Activated T-helper 17 cell treated with anti-CD3 and anti-CD28 coated beads, Interleukin-2, amount 50 U/mL, for 72 hours (primary cell): Measurements from ENCODE around the gene TMEM41B. TPM values are rescaled to one million over a fixed set of nuclear protein-coding genes. Genes with fewer than 3 reads are reported as not detected.
A peak's percentile ranks its signal among the peaks of the same experiment; 100 is the strongest.
"Not testable (repeated sequence)": the region's sequence is repeated elsewhere in the genome, so short reads cannot be mapped to it uniquely, and the experiment has no call there.

Experiments used
- ATAC-seq: fragments of 150-1000 bp; cut with Tn5 transposase; replicated peaks from 2 replicates; pipeline ENCODE4 v1.10.0; 2021; ENCODE audit warnings: mild to moderate bottlenecking, moderate library complexity
- H3K27ac Mint-ChIP-seq: one replicate; pipeline ENCODE4 v1.8.0; 2022; ENCODE audit warnings: mixed read lengths
- H3K27me3 Mint-ChIP-seq: one replicate; pipeline ENCODE4 v1.8.0; 2022; ENCODE audit warnings: mixed read lengths
- H3K36me3 Mint-ChIP-seq: one replicate; pipeline ENCODE4 v1.8.0; 2022; ENCODE audit warnings: low read depth, mild to moderate bottlenecking, mixed read lengths
- H3K4me1 Mint-ChIP-seq: one replicate; pipeline ENCODE4 v1.8.0; 2022; ENCODE audit warnings: mixed read lengths
- H3K4me3 Mint-ChIP-seq: one replicate; pipeline ENCODE4 v1.8.0; 2022; ENCODE audit warnings: mild to moderate bottlenecking, mixed read lengths
- H3K9me3 Mint-ChIP-seq: one replicate; pipeline ENCODE4 v1.8.0; 2022; ENCODE audit warnings: mixed read lengths
- total RNA-seq, 2 donors: library from RNA; stranded (reverse); gene quantifications; one replicate each; pipeline ENCODE4 v1.2.3, GENCODE V29; 2022

TMEM41B gene
- total RNA-seq, 2 donors from 2014 or later = 24.2 to 33.5 TPM

- H3K4me3 Mint-ChIP-seq, ATAC-seq, H3K4me1 Mint-ChIP-seq, H3K9me3 Mint-ChIP-seq, H3K27ac Mint-ChIP-seq, H3K36me3 Mint-ChIP-seq: not testable (repeated sequence)
- H3K27me3 Mint-ChIP-seq = peaks cover 14% of the 10 kb centered on the region
Measured at GRCh38 chr11:9318442-9319376, 4.3 kb upstream of the TMEM41B start.

GRCh38 chr11:9316334-9316733, 1.9 kb upstream of the TMEM41B start:
- no peak for ATAC-seq
- Mint-ChIP-seq H3K4me3 (no peak overlapping the region), H3K27me3 (peaks cover 14% of the 10 kb centered on the region), H3K4me1 (peaks cover 24% of the 10 kb centered on the region), H3K36me3 (peaks cover 6% of the 10 kb centered on the region), H3K27ac (no peak overlapping the region), H3K9me3 (no peaks in the 10 kb centered on the region)

GRCh38 chr11:9315078-9315688, 790 bp upstream of the TMEM41B start:
- Mint-ChIP-seq H3K27me3 (peaks cover 8% of the 10 kb centered on the region), H3K36me3 (peaks cover 6% of the 10 kb centered on the region), H3K9me3 (no peaks in the 10 kb centered on the region), H3K27ac (peak overlapping the region; percentile 97), H3K4me3 (peak overlapping the region; percentile 88), H3K4me1 (peaks cover 31% of the 10 kb centered on the region)
- ATAC-seq = no peak

GRCh38 chr11:9313648-9314290, 624 bp downstream of the TMEM41B start:
- peak overlapping the region; percentile 97 for H3K27ac Mint-ChIP-seq
- H3K4me1 Mint-ChIP-seq = peaks cover 26% of the 10 kb centered on the region
- peaks cover 6% of the 10 kb centered on the region for H3K36me3 Mint-ChIP-seq
- ATAC-seq = peak; percentile 11
- H3K4me3 Mint-ChIP-seq = peak overlapping the region; percentile 88
- peaks cover 4% of the 10 kb centered on the region for H3K27me3 Mint-ChIP-seq
- H3K9me3 Mint-ChIP-seq = no peaks in the 10 kb centered on the region

- Mint-ChIP-seq H3K4me1 (peaks cover 35% of the 10 kb centered on the region), H3K4me3 (no peak overlapping the region), H3K36me3 (peaks cover 6% of the 10 kb centered on the region), H3K9me3 (no peaks in the 10 kb centered on the region), H3K27me3 (no peaks in the 10 kb centered on the region), H3K27ac (no peak overlapping the region)
- ATAC-seq = no peak
Measured at GRCh38 chr11:9310485-9311090, 3.8 kb downstream of the TMEM41B start.

GRCh38 chr11:9304178-9304577, 10.2 kb downstream of the TMEM41B start:
- ATAC-seq = no peak
- peaks cover 9% of the 10 kb centered on the region for H3K4me1 Mint-ChIP-seq
- no peaks in the 10 kb centered on the region for H3K9me3 Mint-ChIP-seq
- H3K4me3 Mint-ChIP-seq = no peak overlapping the region
- H3K36me3 Mint-ChIP-seq = no peaks in the 10 kb centered on the region
- H3K27me3 Mint-ChIP-seq = no peaks in the 10 kb centered on the region
- no peak overlapping the region for H3K27ac Mint-ChIP-seq

GRCh38 chr11:9302448-9302847, 11.9 kb downstream of the TMEM41B start:
- H3K27me3 Mint-ChIP-seq = no peaks in the 10 kb centered on the region
- peaks cover 6% of the 10 kb centered on the region for H3K4me1 Mint-ChIP-seq
- H3K27ac Mint-ChIP-seq = no peak overlapping the region
- peaks cover 13% of the 10 kb centered on the region for H3K36me3 Mint-ChIP-seq
- ATAC-seq = no peak
- no peaks in the 10 kb centered on the region for H3K9me3 Mint-ChIP-seq
- H3K4me3 Mint-ChIP-seq = no peak overlapping the region

GRCh38 chr11:9301720-9302119, 12.7 kb downstream of the TMEM41B start:
- Mint-ChIP-seq H3K27ac (no peak overlapping the region), H3K9me3 (no peaks in the 10 kb centered on the region), H3K27me3 (no peaks in the 10 kb centered on the region), H3K36me3 (peaks cover 18% of the 10 kb centered on the region), H3K4me3 (no peak overlapping the region), H3K4me1 (peaks cover 2% of the 10 kb centered on the region)
- ATAC-seq = no peak

- Mint-ChIP-seq H3K27me3 (no peaks in the 10 kb centered on the region), H3K4me1 (peaks cover 8% of the 10 kb centered on the region), H3K27ac (no peak overlapping the region), H3K9me3 (no peaks in the 10 kb centered on the region), H3K36me3 (peaks cover 36% of the 10 kb centered on the region), H3K4me3 (no peak overlapping the region)
- ATAC-seq = no peak
Measured at GRCh38 chr11:9293646-9294045, 20.7 kb downstream of the TMEM41B start.

- Mint-ChIP-seq H3K4me3 (no peak overlapping the region), H3K36me3 (peaks cover 47% of the 10 kb centered on the region), H3K9me3 (no peaks in the 10 kb centered on the region), H3K27me3 (no peaks in the 10 kb centered on the region), H3K4me1 (peaks cover 10% of the 10 kb centered on the region), H3K27ac (no peak overlapping the region)
- no peak for ATAC-seq
Measured at GRCh38 chr11:9285850-9286587, 28.4 kb downstream of the TMEM41B start.

GRCh38 chr11:9280655-9281301, 33.6 kb downstream of the TMEM41B start:
- peak; percentile 90 for ATAC-seq
- H3K27ac Mint-ChIP-seq = peak overlapping the region; percentile 48
- no peaks in the 10 kb centered on the region for H3K9me3 Mint-ChIP-seq
- peak overlapping the region; percentile 41 for H3K4me3 Mint-ChIP-seq
- peaks cover 7% of the 10 kb centered on the region for H3K4me1 Mint-ChIP-seq
- H3K36me3 Mint-ChIP-seq = peaks cover 37% of the 10 kb centered on the region
- no peaks in the 10 kb centered on the region for H3K27me3 Mint-ChIP-seq

GRCh38 chr11:9277176-9277575, 37.2 kb downstream of the TMEM41B start:
- Mint-ChIP-seq H3K27ac (no peak overlapping the region), H3K9me3 (no peaks in the 10 kb centered on the region), H3K4me3 (no peak overlapping the region), H3K36me3 (peaks cover 13% of the 10 kb centered on the region), H3K27me3 (peaks cover 4% of the 10 kb centered on the region), H3K4me1 (peaks cover 7% of the 10 kb centered on the region)
- ATAC-seq = no peak

- Mint-ChIP-seq H3K27ac (no peak overlapping the region), H3K4me3 (no peak overlapping the region), H3K36me3 (peaks cover 12% of the 10 kb centered on the region), H3K9me3 (no peaks in the 10 kb centered on the region), H3K4me1 (peaks cover 7% of the 10 kb centered on the region), H3K27me3 (peaks cover 4% of the 10 kb centered on the region)
- ATAC-seq = no peak
Measured at GRCh38 chr11:9276571-9276970, 37.8 kb downstream of the TMEM41B start.
